HG02759 (cell line): ENCODE data around the gene WFDC2.
A peak's percentile ranks its signal among the peaks of the same experiment; 100 is the strongest.

ENCODE experiments used
- ATAC-seq: cut with Tn5 transposase; IDR thresholded peaks from one replicate; pipeline ENCODE4 v1.9.1; 2021; ENCODE audit warnings: mild to moderate bottlenecking, moderate library complexity; ENCODE audit not compliant: unreplicated experiment

WFDC2 gene

DNA sequence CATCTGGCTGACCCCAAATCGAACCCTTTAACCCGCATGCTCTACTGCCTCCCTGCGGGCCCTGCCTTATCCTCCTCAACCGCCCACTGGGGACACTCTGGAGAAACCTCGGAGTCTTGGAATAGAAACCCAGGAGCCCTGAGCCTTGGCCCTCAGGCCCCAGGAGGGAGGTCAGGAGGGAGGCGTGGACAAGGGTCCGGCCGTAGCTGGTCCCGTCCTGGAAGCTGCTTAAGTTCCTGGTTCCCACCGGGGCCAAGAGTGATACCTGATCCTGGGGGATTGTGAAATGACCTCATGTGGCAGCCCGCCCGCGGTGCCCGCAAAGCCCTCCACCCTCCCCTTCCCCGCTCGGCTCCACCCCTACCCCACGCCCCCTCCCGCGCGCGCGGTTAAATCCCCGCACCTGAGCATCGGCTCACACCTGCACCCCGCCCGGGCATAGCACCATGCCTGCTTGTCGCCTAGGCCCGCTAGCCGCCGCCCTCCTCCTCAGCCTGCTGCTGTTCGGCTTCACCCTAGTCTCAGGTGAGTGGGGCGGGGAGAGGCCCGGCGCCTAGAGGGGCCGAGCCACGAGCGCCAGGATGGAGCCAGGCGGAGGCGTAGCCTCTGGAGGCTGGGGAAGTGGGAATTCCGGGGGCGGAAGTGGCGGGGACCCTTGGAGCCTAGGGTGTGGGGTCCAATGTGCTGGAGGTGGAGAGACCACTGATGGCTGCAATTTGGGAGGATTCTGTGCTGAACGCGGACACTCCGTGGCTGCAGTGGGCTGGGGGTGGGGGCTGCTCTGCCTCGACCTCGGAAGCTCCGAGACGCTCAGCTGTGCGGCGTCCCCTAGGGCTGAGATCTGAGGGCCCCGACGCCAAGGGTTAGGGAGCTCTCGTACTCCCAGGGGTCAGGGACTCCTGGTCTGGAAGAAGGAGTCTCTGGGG is at the start of gene WFDC2:
Gene WFDC2 (plus strand): TSS at position 418 of the 926 bp plus-strand sequence. CDS start 29 bp downstream, at position 447.
- no peak for ATAC-seq

DNA sequence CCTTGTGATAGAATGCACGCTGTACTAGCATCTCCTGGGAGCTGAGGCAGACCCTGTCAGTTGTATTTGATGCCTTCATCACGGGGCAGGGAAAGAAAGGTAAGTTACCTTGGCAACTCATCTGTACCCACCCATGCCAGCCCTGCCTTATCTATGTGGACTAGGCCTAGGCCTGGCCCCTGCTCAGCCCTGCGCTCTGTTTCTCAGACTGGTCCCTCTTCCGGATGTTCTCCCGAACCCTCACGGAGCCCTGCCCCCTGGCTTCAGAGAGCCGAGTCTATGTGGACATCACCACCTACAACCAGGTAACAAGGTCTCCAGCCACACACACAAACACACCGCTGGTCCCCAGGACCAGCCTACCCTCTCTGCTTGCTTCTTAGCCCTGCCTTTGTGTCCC is 49.4 kb upstream of the WFDC2 start:
- ATAC-seq: no peak

- ATAC-seq: no peak
Observed at GRCh38 chr20:45423700-45424099, 45.9 kb upstream of the WFDC2 start.

GRCh38 chr20:45425561-45425960 is 44.0 kb upstream of the WFDC2 start:
- ATAC-seq: no peak

GRCh38 chr20:45426320-45427016 is 43.1 kb upstream of the WFDC2 start:
- ATAC-seq: no peak

DNA sequence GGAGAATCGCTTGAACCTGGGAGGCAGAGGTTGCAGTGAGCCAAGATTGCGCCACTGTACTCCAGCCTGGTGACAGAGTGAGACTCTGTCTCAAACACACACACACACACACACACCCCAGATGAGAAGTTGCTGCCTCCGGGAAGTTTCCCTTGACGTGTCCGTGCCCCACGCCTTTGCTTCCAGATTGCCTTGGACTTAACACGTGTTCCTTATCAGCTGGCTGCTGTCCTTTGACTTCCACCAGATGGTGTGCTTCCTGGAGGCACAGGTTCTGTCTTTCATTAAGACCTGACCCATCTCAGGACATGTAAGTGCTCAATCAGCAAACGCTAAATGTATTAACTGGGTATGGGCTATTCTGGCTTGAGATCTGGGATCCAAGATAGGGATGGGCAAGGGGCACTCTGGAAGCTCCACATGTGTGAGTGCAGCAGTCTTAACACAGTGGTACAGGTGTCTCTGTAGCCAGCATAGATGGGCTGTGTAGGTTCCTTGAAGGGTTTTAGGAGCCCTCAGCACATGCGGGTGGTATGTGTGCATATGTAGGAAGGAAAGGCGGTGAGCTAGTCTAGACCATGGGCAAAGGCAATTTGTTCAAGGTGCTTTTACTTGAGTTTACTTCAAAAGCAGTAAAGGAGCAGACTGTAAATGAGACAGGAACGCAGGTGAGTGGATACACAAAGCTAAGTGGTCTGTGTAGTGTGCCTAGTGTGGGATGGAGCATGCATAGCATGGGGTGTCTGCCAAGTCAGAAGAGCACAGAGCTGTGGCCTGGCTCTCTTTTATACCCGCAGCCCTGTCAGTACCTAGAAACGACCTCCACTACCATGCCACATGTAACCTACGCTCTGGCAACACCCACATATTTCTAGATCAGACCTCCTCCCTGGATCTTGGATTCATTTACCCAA is 42.1 kb upstream of the WFDC2 start:
- ATAC-seq: no peak

DNA sequence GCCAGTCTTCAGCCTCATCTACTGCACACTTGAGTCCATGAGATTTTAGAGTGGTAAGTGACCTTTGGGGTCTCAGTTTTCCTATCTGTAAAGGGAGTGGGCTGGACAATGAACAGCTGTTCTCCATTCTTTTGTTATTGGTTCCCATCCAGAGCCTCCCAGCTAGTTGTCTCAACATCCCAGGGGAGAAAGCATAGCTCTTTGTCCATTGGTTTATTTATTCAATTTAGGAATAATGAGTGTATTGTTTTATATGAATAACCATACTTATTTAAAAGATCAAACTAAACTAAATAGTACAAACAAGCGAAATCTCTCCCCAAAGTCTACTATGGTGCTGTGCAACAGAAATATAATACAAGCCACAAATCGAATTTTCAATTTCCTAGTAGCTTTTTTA is 39.9 kb upstream of the WFDC2 start:
- no peak for ATAC-seq

GRCh38 chr20:45432294-45432693 is 37.3 kb upstream of the WFDC2 start:
- ATAC-seq: peak; percentile 67

- ATAC-seq: no peak
Observed at GRCh38 chr20:45433316-45433715, 36.2 kb upstream of the WFDC2 start.

DNA sequence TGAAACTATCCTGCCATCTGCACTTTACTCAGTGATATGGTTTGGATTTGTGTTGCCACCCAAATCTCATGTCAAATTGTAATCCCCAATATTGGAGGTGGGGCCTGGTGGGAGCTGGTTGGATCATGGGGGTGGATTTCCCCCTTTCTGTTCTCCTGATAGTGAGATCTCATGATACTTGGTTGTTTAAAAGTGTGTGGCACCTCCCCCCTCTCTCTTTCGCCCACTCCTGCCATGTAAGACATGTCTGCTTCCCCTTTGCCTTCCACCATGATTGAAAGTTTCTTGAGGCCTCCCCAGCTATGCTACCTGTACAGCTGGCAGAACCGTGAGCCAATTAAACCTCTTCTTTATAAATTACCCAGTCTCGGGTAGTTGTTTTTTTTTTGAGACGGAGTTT is 35.6 kb upstream of the WFDC2 start:
- no peak for ATAC-seq

- peak; percentile 76 for ATAC-seq
Observed at GRCh38 chr20:45436732-45437485, 32.6 kb upstream of the WFDC2 start.

DNA sequence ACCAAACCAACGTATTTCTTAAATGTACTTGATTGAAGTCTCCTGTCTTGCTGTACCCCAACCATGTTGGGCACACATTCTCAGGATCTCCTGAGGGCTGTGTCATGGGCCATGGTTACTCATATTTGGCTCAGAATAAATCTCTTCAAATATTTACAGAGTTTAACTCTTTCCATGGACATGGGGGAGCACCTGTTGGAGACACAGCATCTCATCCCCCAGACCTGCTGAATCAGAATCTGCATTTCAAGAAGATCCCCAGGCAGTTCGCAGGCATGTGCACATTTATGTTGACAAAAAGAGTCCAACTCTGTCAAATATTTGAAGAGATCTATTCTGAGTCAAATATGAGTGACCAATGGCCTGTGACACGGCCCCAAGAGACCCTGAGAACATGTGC is 29.1 kb upstream of the WFDC2 start:
- no peak for ATAC-seq

- no peak for ATAC-seq
Observed at GRCh38 chr20:45440891-45441685, 28.5 kb upstream of the WFDC2 start.

- ATAC-seq: no peak
Observed at GRCh38 chr20:45441746-45442145, 27.8 kb upstream of the WFDC2 start.

- no peak for ATAC-seq
Observed at GRCh38 chr20:45444050-45444449, 25.5 kb upstream of the WFDC2 start.

GRCh38 chr20:45445805-45446562 is 23.6 kb upstream of the WFDC2 start:
- no peak for ATAC-seq

GRCh38 chr20:45448270-45448669 is 21.3 kb upstream of the WFDC2 start:
- ATAC-seq: no peak

GRCh38 chr20:45449528-45449927 is 20.0 kb upstream of the WFDC2 start:
- no peak for ATAC-seq
